SH-SY5Y (cell line): Measurements from ENCODE around the gene UBQLN4.

Experiments used
- GATA2 ChIP-seq: IDR thresholded peaks from 2 replicates; pipeline ENCODE4 v1.6.1; 2011; ENCODE audit warnings: mild to moderate bottlenecking, low read depth, low read length
- GATA3 ChIP-seq: IDR thresholded peaks from 2 replicates; pipeline ENCODE4 v1.6.1; 2011; ENCODE audit warnings: low read depth, mild to moderate bottlenecking, low read length, moderate library complexity

- no peak for TF ChIP-seq GATA2
- no peak for TF ChIP-seq GATA3
Measured at GRCh38 chr1:156083800-156084790, 30.5 kb upstream of the UBQLN4 start.
